Kidney tubule cell (primary cell): ENCODE results near the gene PRICKLE4.
A peak's percentile ranks its signal among the peaks of the same experiment; 100 is the strongest.
"Not testable (repeated sequence)": the region's sequence is repeated elsewhere in the genome, so short reads cannot be mapped to it uniquely, and the experiment has no call there.

Source experiments
- DNase-seq: peaks from one replicate; pipeline ENCODE4 v3.0.0-alpha.2; 2018; ENCODE audit warnings: low spot score

The PRICKLE4 gene

DNA sequence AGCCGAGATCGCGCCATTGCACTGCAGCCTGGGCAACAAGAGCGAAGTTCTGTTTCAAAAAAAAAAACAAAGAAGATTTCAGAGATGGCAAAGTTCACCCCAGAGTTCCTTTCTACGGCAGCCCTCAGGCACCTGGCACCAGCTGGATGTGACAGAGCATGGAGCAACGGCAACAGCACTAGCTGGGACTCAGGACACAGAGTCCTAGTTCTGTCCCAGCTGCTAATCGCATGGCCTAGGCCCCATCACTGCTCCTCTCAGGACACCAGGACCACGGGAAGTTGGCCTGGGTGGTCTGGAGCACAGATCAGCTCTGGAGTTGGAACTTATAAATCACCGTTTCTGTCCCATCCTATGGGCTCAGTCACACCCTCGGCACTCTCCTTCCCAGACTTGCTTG lies 34.5 kb upstream of the PRICKLE4 start:
- DNase-seq: no peak

- no peak for DNase-seq
Measured at GRCh38 chr6:41747256-41748101, 33.1 kb upstream of the PRICKLE4 start, which contains the start of gene PGC. Gene PGC (minus strand): TSS chr6:41747397. CDS start chr6:41747334, 63 bp downstream.

DNA sequence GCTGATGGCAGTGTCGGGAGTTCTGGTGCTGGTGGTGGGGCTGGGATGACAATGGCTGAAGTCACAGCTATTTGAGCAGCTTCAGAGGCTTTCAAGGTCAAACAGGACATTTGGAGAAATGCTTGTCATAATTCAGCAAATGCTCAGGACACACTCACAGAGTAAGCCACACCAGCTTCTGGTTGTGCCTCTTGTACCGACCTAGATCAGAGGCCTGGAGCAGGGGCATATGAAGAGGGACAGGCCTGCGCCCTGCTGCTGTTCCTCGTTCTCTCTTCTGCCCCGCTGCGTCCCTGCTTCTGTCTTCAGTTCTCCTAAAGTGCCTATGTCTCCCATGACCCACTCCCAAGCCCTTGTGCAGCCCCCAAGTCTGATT lies 32.5 kb upstream of the PRICKLE4 start:
- no peak for DNase-seq

DNA sequence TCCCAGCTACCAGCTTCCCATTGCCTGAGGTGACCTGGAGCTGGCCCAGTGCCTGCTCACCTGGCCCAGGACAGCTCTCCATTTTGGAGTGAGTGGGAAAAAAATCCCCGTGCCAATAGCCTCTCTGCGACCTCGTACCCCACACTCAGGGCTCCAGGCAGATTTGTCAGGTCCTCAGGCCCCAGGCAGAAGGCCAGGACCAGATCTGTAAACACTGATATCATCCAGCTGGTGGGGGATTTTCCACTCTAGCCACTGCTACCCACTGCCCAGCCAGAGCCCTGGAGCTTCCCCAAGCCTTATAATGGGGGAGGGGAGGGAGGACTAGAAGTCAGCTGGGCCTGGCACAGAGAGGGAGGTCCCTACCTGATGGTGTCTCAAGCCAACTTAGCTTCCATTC lies 32.0 kb upstream of the PRICKLE4 start:
- no peak for DNase-seq

- no peak for DNase-seq
Measured at GRCh38 chr6:41750374-41750773, 30.2 kb upstream of the PRICKLE4 start.

DNA sequence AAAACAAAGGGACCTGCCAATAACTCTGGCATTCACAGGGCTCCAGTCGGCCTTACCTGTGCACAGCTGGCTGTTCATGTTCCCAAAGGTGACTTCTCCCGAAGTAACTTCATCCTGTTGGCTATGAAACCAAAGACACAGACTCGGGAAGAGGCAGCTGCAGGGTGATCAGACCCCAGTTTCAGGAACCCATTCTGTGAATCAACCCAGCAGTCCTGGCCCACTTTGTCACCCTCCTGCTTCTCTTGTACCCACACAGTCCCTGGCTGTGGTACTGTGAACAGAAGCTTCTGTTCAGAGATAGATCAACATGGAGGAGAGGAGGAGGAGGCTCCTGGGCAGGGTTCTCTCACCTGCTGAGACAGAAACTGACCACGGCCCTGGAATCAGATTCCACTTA lies 24.7 kb upstream of the PRICKLE4 start:
- no peak for DNase-seq

DNA sequence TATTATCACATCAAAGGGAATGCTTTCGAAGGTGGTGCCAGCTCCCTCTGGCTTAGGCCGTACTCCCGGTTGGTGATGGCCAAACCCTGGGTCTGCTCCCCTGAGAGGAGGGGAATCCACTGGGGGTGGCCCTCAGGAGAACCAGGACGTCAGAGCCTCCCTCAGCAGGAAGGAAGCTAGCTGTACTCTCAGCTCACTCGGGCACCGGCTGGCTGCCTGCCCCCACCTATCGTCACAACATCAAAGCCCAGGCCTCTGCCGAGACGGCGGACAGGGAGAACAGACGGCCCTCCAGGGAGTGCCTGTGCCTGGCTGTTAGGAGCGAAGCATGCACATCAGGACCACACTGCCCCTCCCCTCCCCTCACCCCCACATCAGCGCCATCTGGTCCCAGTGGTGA lies 24.2 kb upstream of the PRICKLE4 start:
- no peak for DNase-seq

- DNase-seq: no peak
Measured at GRCh38 chr6:41757271-41757670, 23.3 kb upstream of the PRICKLE4 start.

- DNase-seq: peak; percentile 77
Measured at GRCh38 chr6:41757931-41758640, 22.5 kb upstream of the PRICKLE4 start.

GRCh38 chr6:41758641-41759035 lies 21.9 kb upstream of the PRICKLE4 start:
- DNase-seq: no peak

DNA sequence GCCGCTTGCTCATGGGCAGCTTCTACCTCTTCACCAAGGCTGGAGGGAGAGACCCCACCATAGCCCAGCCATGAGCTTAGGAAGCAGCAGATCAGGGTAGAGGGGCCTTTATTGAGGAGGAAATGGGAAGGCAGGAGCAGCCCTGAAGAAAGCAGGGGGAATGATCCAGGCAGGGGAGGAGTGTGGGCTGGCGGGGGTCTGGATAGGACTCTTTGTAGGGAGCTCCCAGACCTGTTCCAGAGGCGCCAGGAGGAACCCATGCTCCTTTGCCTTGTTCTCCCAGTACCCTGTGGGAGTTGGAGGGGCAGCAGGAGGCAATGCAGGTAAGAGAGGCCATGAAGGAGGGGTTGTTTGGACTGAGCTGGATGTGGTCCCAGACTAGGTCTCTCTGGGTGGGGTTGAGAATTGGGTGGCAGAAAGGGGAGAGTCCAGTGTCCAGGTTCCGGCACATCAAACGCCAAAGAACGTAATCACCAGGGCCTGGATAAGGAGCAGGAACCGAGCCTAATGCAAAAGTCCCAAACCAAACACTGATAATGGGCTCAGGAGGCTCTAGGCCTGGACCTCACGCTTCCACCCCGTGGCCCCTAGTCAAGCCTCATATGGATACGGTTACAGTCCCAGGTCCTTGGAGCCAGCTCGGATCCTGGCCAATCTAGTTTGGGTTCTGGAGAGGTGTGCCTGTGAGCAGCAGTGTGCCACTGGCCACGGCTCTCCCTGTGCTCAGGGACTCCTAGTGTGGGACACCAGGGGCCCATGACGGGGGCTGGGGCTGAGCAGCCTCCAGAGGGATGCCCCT lies 21.3 kb upstream of the PRICKLE4 start:
- DNase-seq: no peak

DNA sequence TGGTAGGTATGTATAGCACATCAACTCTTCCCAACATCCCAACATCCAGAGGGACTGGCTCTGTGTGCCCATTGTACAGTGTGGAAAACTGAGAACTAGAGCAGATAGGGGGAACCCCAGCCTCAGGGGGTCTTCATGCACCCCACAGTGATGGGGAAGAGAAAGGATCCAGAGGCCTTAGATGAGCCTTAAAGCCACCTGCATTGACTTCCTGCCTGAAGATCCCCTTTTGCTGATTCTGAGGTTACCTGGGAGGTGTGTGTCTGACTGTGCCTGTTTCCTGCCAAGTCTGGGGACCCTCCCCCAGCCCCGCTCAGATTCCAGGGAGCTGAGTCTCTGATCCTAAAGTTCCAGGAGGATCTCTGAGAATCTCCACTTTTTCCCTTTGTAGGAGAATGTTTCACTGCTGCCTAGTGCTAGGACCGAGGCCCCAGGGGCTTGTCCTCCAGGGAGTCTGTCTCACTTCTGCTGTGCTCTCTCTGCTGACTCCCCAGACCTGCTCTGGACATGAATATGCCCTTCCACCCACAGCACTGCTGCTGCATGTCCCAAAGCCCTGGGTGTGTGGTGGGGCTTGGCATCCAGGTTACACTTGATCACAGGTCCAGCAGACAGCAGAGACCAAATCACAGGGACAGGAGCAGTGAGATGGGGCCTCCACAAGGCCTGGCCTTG lies 20.5 kb upstream of the PRICKLE4 start:
- DNase-seq: no peak

- DNase-seq: peak; percentile 40
Measured at GRCh38 chr6:41763470-41763869, 17.1 kb upstream of the PRICKLE4 start.

DNA sequence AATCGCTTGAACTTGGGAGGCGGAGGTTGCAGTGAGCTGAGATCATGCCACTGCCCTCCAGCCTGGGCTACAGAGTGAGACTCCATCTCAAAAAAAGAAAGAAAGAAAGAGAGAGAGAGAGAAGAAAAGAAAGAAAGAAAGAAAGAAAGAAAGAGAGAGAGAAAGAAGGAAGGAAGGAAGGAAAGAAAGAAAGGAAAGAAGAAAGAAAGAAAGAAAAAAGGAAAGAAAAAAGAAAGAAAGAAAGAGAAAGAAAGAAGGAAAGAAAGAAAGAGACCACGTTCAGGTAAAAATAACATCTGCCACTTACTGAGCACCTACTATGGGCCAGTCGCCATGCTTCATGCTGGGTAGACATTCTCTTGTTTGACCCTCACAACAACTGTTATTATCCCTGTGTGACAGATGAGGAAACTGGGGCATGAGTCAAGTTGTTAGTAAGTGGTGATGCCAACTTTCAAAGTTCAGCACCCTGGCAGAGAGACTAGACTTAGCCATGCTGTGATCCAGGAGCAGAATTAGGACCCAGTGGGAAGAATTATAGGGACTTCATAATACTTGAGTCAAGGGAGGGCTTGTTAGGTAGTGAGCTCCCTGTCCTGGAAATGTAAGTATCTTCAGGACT lies 14.4 kb upstream of the PRICKLE4 start:
- DNase-seq: not testable (repeated sequence)

GRCh38 chr6:41767112-41767833 lies 13.3 kb upstream of the PRICKLE4 start:
- peak; percentile 70 for DNase-seq

GRCh38 chr6:41768545-41769308 lies 11.9 kb upstream of the PRICKLE4 start:
- DNase-seq: peak; percentile 35

DNA sequence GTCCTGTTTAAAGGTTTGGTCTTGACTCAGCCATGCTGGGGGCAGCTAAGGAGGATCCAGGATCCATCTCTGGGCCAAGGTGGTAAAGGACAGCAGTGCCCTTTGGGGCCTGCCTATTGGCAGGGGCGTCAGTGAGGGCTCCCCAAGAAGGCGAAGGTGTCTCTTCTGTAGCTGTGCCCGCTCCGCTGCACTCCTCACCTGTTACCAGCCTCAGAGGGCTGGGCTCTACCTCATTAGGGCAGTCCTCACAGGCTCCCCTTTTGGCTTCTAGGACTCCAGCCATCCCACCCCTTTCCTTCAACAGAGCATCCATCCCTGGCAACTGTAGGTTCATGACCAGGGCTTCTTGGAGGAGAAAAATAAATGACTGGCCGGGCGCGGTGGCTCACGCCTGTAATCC lies 11.2 kb upstream of the PRICKLE4 start:
- no peak for DNase-seq

- no peak for DNase-seq
Measured at GRCh38 chr6:41770381-41771057, 10.1 kb upstream of the PRICKLE4 start.
